ENCODE data around the gene TARM1.

DNA sequence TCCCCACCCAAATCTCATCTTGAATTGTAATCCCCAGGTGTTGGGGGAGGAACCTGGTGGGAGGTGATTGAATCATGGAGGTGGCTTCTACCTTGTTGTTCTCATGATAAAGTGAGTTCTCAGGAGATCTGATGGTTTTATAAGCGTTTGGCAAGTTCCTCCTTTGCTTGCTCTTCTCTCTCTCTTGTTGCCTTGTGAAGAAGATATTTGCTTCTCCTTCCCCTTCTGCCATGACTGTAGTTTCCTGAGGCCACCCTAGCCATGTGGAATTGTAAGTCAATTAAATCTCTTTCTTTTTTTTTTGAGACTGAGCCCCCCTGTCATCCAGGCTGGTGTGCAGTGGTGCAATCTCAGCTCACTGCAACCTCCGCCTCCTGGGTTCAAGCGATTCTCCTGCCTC lies 51.9 kb downstream of the TARM1 start:
- TF ChIP-seq, protein P1, sequence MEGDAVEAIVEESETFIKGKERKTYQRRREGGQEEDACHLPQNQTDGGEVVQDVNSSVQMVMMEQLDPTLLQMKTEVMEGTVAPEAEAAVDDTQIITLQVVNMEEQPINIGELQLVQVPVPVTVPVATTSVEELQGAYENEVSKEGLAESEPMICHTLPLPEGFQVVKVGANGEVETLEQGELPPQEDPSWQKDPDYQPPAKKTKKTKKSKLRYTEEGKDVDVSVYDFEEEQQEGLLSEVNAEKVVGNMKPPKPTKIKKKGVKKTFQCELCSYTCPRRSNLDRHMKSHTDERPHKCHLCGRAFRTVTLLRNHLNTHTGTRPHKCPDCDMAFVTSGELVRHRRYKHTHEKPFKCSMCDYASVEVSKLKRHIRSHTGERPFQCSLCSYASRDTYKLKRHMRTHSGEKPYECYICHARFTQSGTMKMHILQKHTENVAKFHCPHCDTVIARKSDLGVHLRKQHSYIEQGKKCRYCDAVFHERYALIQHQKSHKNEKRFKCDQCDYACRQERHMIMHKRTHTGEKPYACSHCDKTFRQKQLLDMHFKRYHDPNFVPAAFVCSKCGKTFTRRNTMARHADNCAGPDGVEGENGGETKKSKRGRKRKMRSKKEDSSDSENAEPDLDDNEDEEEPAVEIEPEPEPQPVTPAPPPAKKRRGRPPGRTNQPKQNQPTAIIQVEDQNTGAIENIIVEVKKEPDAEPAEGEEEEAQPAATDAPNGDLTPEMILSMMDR (IDR thresholded peaks at IDR 0.05; ENCODE audit: insufficient read depth, low read length, poor library complexity, severe bottlenecking) = no peak
- no peak for TF ChIP-seq EZH2phosphoT487 (conservative IDR thresholded peaks at IDR 0.05; ENCODE audit: low read length)

Measured in SU-DHL-6 (cell line).